Endothelial cell of umbilical vein (primary cell): ENCODE measurements around the gene KRTAP4-5. TPM values are rescaled to one million over a fixed set of nuclear protein-coding genes. Genes with fewer than 3 reads are reported as not detected.

ENCODE experiments used
- Bru-seq: library from RNA; stranded (reverse); fragments of 400-500 nt; gene quantifications from one replicate; lab custom pipeline; 2021; lab: Mats Ljungman, UMichigan
- BruChase-seq, 2 experiments: library from RNA; stranded (reverse); fragments of 400-500 nt; gene quantifications; one replicate each; lab custom pipeline; 2021; lab: Mats Ljungman, UMichigan
- BruUV-seq: library from RNA; stranded (reverse); fragments of 400-500 nt; replicated peaks from 2 replicates; lab custom pipeline; 2021; lab: Mats Ljungman, UMichigan
- CTCF ChIA-PET: fragments of 300-600, 350-600 bp; sonication (Branson Sonifier 250); formaldehyde crosslinking; loops from one replicate; lab custom pipeline; 2021; ENCODE audit warnings: antibody characterized with exemption, inconsistent platforms; lab: Charles Lee
- POLR2A ChIA-PET: fragments of 300-600, 350-600 bp; sonication (Branson Sonifier 250); formaldehyde crosslinking; loops from one replicate; lab custom pipeline; 2021; ENCODE audit warnings: antibody characterized with exemption, inconsistent platforms; lab: Charles Lee
- DNase-seq: peaks from one replicate; pipeline ENCODE4 v3.0.0-alpha.2; 2011; ENCODE audit warnings: low read depth, low spot score
- FAIRE-seq: peaks from 2 replicates; lab custom pipeline; 2011; peaks lifted over from hg19 to GRCh38; lab: Jason Lieb, UNC
- H2AFZ ChIP-seq: 2 replicates; pipeline ENCODE4 v1.6.0; 2012; ENCODE audit warnings: low read depth, low read length, control low read depth, inconsistent platforms
- H3K27ac ChIP-seq: 2 replicates; pipeline ENCODE4 v1.5.1; 2011; ENCODE audit warnings: low read depth, mild to moderate bottlenecking, control low read depth, low read length, moderate library complexity; ENCODE audit not compliant: insufficient read depth
- H3K27me3 ChIP-seq, 2 experiments: 2 replicates each; pipeline versions ENCODE4 v1.6.0 to v1.6.1; 2011; ENCODE audit warnings: low read length in 2 of 2, mixed read lengths in 1 of 2; ENCODE audit not compliant: control insufficient read depth in 2 of 2, insufficient read depth in 2 of 2
- H3K36me3 ChIP-seq, 2 experiments: 2 replicates in 1 of 2; 3 replicates in 1 of 2; pipeline ENCODE4 v1.5.1; 2011; ENCODE audit warnings: low read length in 2 of 2, mild to moderate bottlenecking in 1 of 2, moderate library complexity in 1 of 2; ENCODE audit not compliant: control insufficient read depth in 2 of 2, insufficient read depth in 2 of 2; ENCODE audit errors: extremely low read depth in 1 of 2
- H3K4me1 ChIP-seq: 3 replicates; pipeline ENCODE4 v1.5.1; 2011; ENCODE audit warnings: mild to moderate bottlenecking, low read length; ENCODE audit not compliant: control insufficient read depth, insufficient read depth; ENCODE audit errors: extremely low read depth
- H3K4me2 ChIP-seq: 2 replicates; pipeline ENCODE4 v1.6.1; 2011; ENCODE audit warnings: low read length, control low read depth, mixed read lengths; ENCODE audit not compliant: insufficient read depth
- H3K4me3 ChIP-seq, 3 experiments: fragments of 200-600 bp in 1 of 3; sonication (generic), shearing (Covaris generic) in 1 of 3; replicated peaks in 1 of 3; 2 replicates each; pipeline ENCODE4 v1.5.1; 2011 to 2016; ENCODE audit warnings: control low read depth in 3 of 3, low read length in 3 of 3, mild to moderate bottlenecking in 2 of 3, inconsistent platforms in 1 of 3, low read depth in 1 of 3, moderate library complexity in 1 of 3; ENCODE audit not compliant: insufficient read depth in 1 of 3
- H3K79me2 ChIP-seq: 2 replicates; pipeline ENCODE4 v1.6.0; 2012; ENCODE audit warnings: low read length, inconsistent platforms; ENCODE audit not compliant: control insufficient read depth, insufficient read depth
- H3K9ac ChIP-seq: replicated peaks from 2 replicates; pipeline ENCODE3; 2011; ENCODE audit warnings: low read length, control low read depth; ENCODE audit not compliant: insufficient read depth; ENCODE audit errors: extremely low read depth
- H3K9me1 ChIP-seq: replicated peaks from 3 replicates; pipeline ENCODE4 v1.6.0; 2011; ENCODE audit warnings: mild to moderate bottlenecking, low read length; ENCODE audit not compliant: control insufficient read depth, insufficient read depth; ENCODE audit errors: extremely low read depth
- H3K9me3 ChIP-seq: replicated peaks from 2 replicates; pipeline ENCODE4 v1.5.1; 2012; ENCODE audit warnings: low read length, inconsistent platforms; ENCODE audit not compliant: control insufficient read depth, insufficient read depth
- H4K20me1 ChIP-seq: replicated peaks from 2 replicates; pipeline ENCODE3; 2011; ENCODE audit warnings: mild to moderate bottlenecking, low read length; ENCODE audit not compliant: control insufficient read depth, insufficient read depth; ENCODE audit errors: extremely low read depth
- EZH2 ChIP-seq: IDR thresholded peaks from 2 replicates; pipeline ENCODE4 v1.6.1; 2012; ENCODE audit warnings: borderline replicate concordance, low read depth, mild to moderate bottlenecking, moderate library complexity, low read length, inconsistent platforms; ENCODE audit not compliant: severe bottlenecking
- FOS ChIP-seq: IDR thresholded peaks from 2 replicates; pipeline ENCODE4 v1.6.1; 2011; ENCODE audit warnings: mild to moderate bottlenecking, low read length, moderate library complexity, borderline replicate concordance; ENCODE audit not compliant: insufficient read depth
- GATA2 ChIP-seq: IDR thresholded peaks from 2 replicates; pipeline ENCODE4 v1.7.0; 2011; ENCODE audit warnings: low read depth, mild to moderate bottlenecking, moderate library complexity, mixed read lengths, low read length; ENCODE audit not compliant: insufficient read length, insufficient read depth
- JUN ChIP-seq: IDR thresholded peaks from 2 replicates; pipeline ENCODE4 v1.6.1; 2011; ENCODE audit warnings: borderline replicate concordance, low read depth; ENCODE audit not compliant: insufficient read length, insufficient read depth
- MYC ChIP-seq: IDR thresholded peaks from one replicate; pipeline ENCODE4 v1.6.1; 2011; ENCODE audit warnings: mild to moderate bottlenecking, low read depth, low read length
- POLR2A ChIP-seq: IDR thresholded peaks from 2 replicates; pipeline ENCODE4 v1.6.1; 2012; ENCODE audit warnings: low read depth, mild to moderate bottlenecking, control low read depth, low read length
- POLR2AphosphoS5 ChIP-seq: IDR thresholded peaks from 2 replicates; pipeline ENCODE4 v1.6.1; 2012; ENCODE audit warnings: low read depth, mild to moderate bottlenecking, control low read depth, low read length, moderate library complexity; ENCODE audit not compliant: insufficient read depth
- dilution Hi-C: fragments of 300-500 bp; cut with MboI; formaldehyde crosslinking; loops from one replicate; pipeline ENCODE4 v1.15.0; 2019; ENCODE audit warnings: low sequenced_read_pairs; ENCODE audit not compliant: extremely low pct_ligation_motif_present
- intact Hi-C: fragments of 100-400 bp; cut with micrococcal nuclease; formaldehyde crosslinking; loops from one replicate; pipeline ENCODE4 v1.10.0; 2022
- long read RNA-seq: library from polyadenylated mRNA; stranded (forward); transcript quantifications from one replicate; pipeline ENCODE4 v2.0.0, GENCODE V29; 2021
- polyA minus RNA-seq, 3 experiments: library from RNA; depleted of rRNA, polyadenylated mRNA; stranded (reverse); fragments of >200 nt; gene quantifications; 1 replicate in 1 of 3; 2 replicates in 2 of 3; pipeline ENCODE4 v1.2.3, GENCODE V29; 2011
- polyA plus RNA-seq, 4 experiments: library from polyadenylated mRNA; depleted of rRNA in 3 of 4; stranded (reverse) in 3 of 4; unstranded in 1 of 4; fragments of >200 nt; gene quantifications; 2 replicates each; pipeline versions ENCODE4 v1.2.1 to v1.2.3, GENCODE V29; 2011 to 2012; ENCODE audit warnings: missing spikeins in 1 of 4
- total RNA-seq: library from RNA; stranded (reverse); gene quantifications from 2 replicates; pipeline ENCODE4 v1.2.3, GENCODE V29; 2021
- TF ChIP-seq, protein P1 (sequence below), 2 donors: IDR thresholded peaks; 1 replicate in 1 of 2; 2 replicates in 1 of 2; pipeline ENCODE4 v1.5.1; 2011; ENCODE audit warnings: low read length in 2 of 2, mild to moderate bottlenecking in 2 of 2, moderate library complexity in 2 of 2, control low read depth in 1 of 2, inconsistent platforms in 1 of 2, low read depth in 1 of 2; ENCODE audit not compliant: insufficient read depth in 1 of 2; ENCODE audit errors: extremely low read depth in 1 of 2
- TF ChIP-seq, protein P2 (sequence below): IDR thresholded peaks from 2 replicates; pipeline ENCODE4 v1.6.1; 2011; ENCODE audit not compliant: insufficient read depth, insufficient read length

The KRTAP4-5 gene
- total RNA-seq (not detected in 2 replicates), polyA plus RNA-seq (not detected in 2 replicates), polyA minus RNA-seq (not detected in 2 replicates), Bru-seq, nascent RNA (not detected), BruChase-seq, experiment 1, labeled RNA remaining after a 6-hour chase (not detected), BruChase-seq, experiment 2, labeled RNA remaining after a 2-hour chase (not detected)
- polyA plus RNA-seq (2011; cell fraction: cytosol; rRNA removed), result not detected in 2 replicates
- polyA plus RNA-seq (2011; cell fraction: nucleus; rRNA removed), result not detected in 2 replicates
- not detected in 2 replicates for polyA plus RNA-seq (2012)
- polyA minus RNA-seq (2011; cell fraction: cytosol; rRNA and poly(A)+ RNA removed), result not detected
- polyA minus RNA-seq (2011; cell fraction: nucleus; rRNA and poly(A)+ RNA removed), result not detected in 2 replicates
- long read RNA-seq, result 0 reads

DNA sequence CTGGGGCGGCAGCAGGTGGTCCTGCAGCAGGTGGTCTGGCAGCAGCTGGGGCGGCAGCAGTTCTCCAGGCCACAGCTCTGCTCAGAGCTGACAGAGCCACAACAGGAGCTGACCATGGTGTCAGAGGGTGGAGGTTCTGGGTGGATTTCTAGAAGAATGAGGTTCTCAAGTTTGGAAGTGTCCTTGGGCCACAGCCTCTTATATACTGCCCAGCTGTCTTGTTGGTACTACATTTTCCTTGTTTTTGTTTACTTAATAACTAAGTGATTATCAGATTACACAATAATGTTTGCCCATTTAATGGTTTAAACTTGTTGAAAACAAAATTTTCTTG is at the start of gene KRTAP4-5:
TSS of gene KRTAP4-5 (minus strand) at position 174 of the 334 bp plus-strand sequence. CDS start at position 116, 58 bp downstream.
- CTCF ChIA-PET, result no interaction called here
- Histone ChIP-seq H3K9ac (no peak within 1 kb of the TSS), H3K36me3 (no peaks in the 10 kb centered on the region), H3K9me3 (no peaks in the 10 kb centered on the region), H3K27ac (no peak within 1 kb of the TSS), H3K27me3 (no peaks in the 10 kb centered on the region), H3K9me1 (no peaks in the 10 kb centered on the region), H3K79me2 (no peaks in the 10 kb centered on the region), H3K4me3 (no peak within 1 kb of the TSS), H3K4me2 (no peak within 1 kb of the TSS), H2AFZ (no peak within 1 kb of the TSS), H3K4me1 (no peaks in the 10 kb centered on the region), H4K20me1 (no peaks in the 10 kb centered on the region)
- FAIRE-seq, result no peak
- no peak for DNase-seq
- POLR2A ChIA-PET, result no interaction called here
- intact Hi-C loops (no loop called here), dilution Hi-C loops (no loop called here)
- no TSS peak for BruUV-seq
- TF ChIP-seq POLR2AphosphoS5 (no peak), JUN (no peak), FOS (no peak), POLR2A (no peak), GATA2 (no peak), MYC (no peak), EZH2 (no peak)
- TF ChIP-seq, protein P1, sequence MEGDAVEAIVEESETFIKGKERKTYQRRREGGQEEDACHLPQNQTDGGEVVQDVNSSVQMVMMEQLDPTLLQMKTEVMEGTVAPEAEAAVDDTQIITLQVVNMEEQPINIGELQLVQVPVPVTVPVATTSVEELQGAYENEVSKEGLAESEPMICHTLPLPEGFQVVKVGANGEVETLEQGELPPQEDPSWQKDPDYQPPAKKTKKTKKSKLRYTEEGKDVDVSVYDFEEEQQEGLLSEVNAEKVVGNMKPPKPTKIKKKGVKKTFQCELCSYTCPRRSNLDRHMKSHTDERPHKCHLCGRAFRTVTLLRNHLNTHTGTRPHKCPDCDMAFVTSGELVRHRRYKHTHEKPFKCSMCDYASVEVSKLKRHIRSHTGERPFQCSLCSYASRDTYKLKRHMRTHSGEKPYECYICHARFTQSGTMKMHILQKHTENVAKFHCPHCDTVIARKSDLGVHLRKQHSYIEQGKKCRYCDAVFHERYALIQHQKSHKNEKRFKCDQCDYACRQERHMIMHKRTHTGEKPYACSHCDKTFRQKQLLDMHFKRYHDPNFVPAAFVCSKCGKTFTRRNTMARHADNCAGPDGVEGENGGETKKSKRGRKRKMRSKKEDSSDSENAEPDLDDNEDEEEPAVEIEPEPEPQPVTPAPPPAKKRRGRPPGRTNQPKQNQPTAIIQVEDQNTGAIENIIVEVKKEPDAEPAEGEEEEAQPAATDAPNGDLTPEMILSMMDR (IDR thresholded peaks at IDR 0.05; ENCODE audit: extremely low read depth in 1 of 2, insufficient read depth in 1 of 2, low read depth in 1 of 2, low read length in 2 of 2), result no peak
- TF ChIP-seq, protein P2, sequence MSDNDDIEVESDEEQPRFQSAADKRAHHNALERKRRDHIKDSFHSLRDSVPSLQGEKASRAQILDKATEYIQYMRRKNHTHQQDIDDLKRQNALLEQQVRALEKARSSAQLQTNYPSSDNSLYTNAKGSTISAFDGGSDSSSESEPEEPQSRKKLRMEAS, result no peak
